SK-N-SH (cell line): ENCODE measurements around the gene DAB1. TPM values are rescaled to one million over a fixed set of nuclear protein-coding genes. Genes with fewer than 3 reads are reported as not detected.

ENCODE experiments used
- CTCF ChIA-PET: fragments of 300-600, 350-600 bp; formaldehyde crosslinking; extraction: SDS; loops from one replicate; lab custom pipeline; 2021; lab: Yijun Ruan, JAX
- POLR2A ChIA-PET: fragments of 350-600 bp; sonication (Branson Sonifier 250); formaldehyde crosslinking; extraction: SDS; loops from one replicate; lab custom pipeline; 2020; ENCODE audit warnings: antibody characterized with exemption, inconsistent platforms; lab: Yijun Ruan, JAX
- DNase-seq: peaks from one replicate; pipeline ENCODE4 v3.0.0; 2012
- H2AFZ ChIP-seq: fragments of 200-600 bp; sonication (generic); 2 replicates; pipeline ENCODE4 v1.8.1; 2016; ENCODE audit warnings: antibody characterized with exemption, mild to moderate bottlenecking, low read depth
- H3F3A ChIP-seq: fragments of 200-600 bp; sonication (generic); replicated peaks from 2 replicates; pipeline ENCODE3; 2016; ENCODE audit warnings: antibody characterized with exemption, mild to moderate bottlenecking; ENCODE audit not compliant: insufficient read depth
- H3K27ac ChIP-seq, 2 experiments: fragments of 200-500 bp in 1 of 2; fragments of 200-600 bp in 1 of 2; sonication (Bioruptor generic) in 1 of 2; sonication (generic), shearing (Covaris generic) in 1 of 2; 2 replicates each; pipeline versions ENCODE4 v1.5.1 to v1.6.1; 2014 to 2016; ENCODE audit warnings: low read depth in 2 of 2, inconsistent platforms in 1 of 2, low read length in 1 of 2, mild to moderate bottlenecking in 1 of 2, mixed read lengths in 1 of 2
- H3K27me3 ChIP-seq: fragments of 200-600 bp; sonication (generic), shearing (Covaris generic); 2 replicates; pipeline ENCODE4 v1.6.1; 2016; ENCODE audit warnings: mixed run types; ENCODE audit not compliant: insufficient read depth
- H3K36me3 ChIP-seq, 2 experiments: fragments of 200-500 bp in 1 of 2; fragments of 200-600 bp in 1 of 2; sonication (Bioruptor generic) in 1 of 2; sonication (generic) in 1 of 2; replicated peaks in 1 of 2; 2 replicates each; pipeline versions ENCODE3 to v1.5.1; 2014 to 2016; ENCODE audit warnings: low read length in 1 of 2, mild to moderate bottlenecking in 1 of 2; ENCODE audit not compliant: insufficient read depth in 2 of 2, control insufficient read depth in 1 of 2
- H3K4me1 ChIP-seq, 2 experiments: fragments of 200-500 bp in 1 of 2; fragments of 200-600 bp in 1 of 2; sonication (Bioruptor generic) in 1 of 2; sonication (generic), shearing (Covaris generic) in 1 of 2; 2 replicates each; pipeline versions ENCODE4 v1.5.1 to v1.6.1; 2014 to 2016; ENCODE audit warnings: low read depth in 1 of 2, low read length in 1 of 2, mixed run types in 1 of 2; ENCODE audit not compliant: insufficient read depth in 2 of 2, control insufficient read depth in 1 of 2
- H3K4me2 ChIP-seq: fragments of 200-600 bp; sonication (generic), shearing (Covaris generic); 2 replicates; pipeline ENCODE4 v1.6.1; 2017; ENCODE audit warnings: mixed run types
- H3K4me3 ChIP-seq, 2 experiments: fragments of 200-500 bp in 1 of 2; fragments of 200-600 bp in 1 of 2; sonication (Bioruptor generic) in 1 of 2; sonication (generic), shearing (Covaris generic) in 1 of 2; 2 replicates each; pipeline versions ENCODE4 v1.5.1 to v1.8.1; 2014 to 2016; ENCODE audit warnings: low read depth in 2 of 2, inconsistent platforms in 1 of 2, low read length in 1 of 2, mild to moderate bottlenecking in 1 of 2, mixed read lengths in 1 of 2, moderate library complexity in 1 of 2
- H3K79me2 ChIP-seq: fragments of 200-600 bp; sonication (generic); 2 replicates; pipeline ENCODE4 v1.8.1; 2017; ENCODE audit warnings: mild to moderate bottlenecking; ENCODE audit not compliant: insufficient read depth
- H3K9ac ChIP-seq: fragments of 200-600 bp; sonication (generic); 2 replicates; pipeline ENCODE4 v1.6.1; 2017; ENCODE audit warnings: mixed run types
- H3K9me2 ChIP-seq: fragments of 200-600 bp; sonication (generic); 2 replicates; pipeline ENCODE4 v1.6.1; 2017; ENCODE audit warnings: mixed run types
- H3K9me3 ChIP-seq: fragments of 200-600 bp; sonication (generic); 2 replicates; pipeline ENCODE4 v1.6.1; 2017; ENCODE audit warnings: mixed run types, mild to moderate bottlenecking, moderate library complexity
- H4K20me1 ChIP-seq: fragments of 200-600 bp; sonication (generic); 2 replicates; pipeline ENCODE4 v1.6.1; 2017; ENCODE audit warnings: mild to moderate bottlenecking, mixed run types; ENCODE audit not compliant: insufficient read depth
- FOSL2 ChIP-seq: IDR thresholded peaks from 2 replicates; pipeline ENCODE4 v1.4.0; 2012; ENCODE audit warnings: low read depth, mild to moderate bottlenecking, moderate library complexity, borderline replicate concordance
- FOXJ3 ChIP-seq: sonication (generic); formaldehyde crosslinking; IDR thresholded peaks from 2 replicates; pipeline ENCODE4 v1.5.1; 2020; ENCODE audit warnings: mild to moderate bottlenecking, missing genetic modification reagents
- GATA2 ChIP-seq: sonication (generic); formaldehyde crosslinking; IDR thresholded peaks from 2 replicates; pipeline ENCODE4 v1.5.0; 2020; ENCODE audit warnings: mild to moderate bottlenecking, missing genetic modification reagents
- JUND ChIP-seq: IDR thresholded peaks from 2 replicates; pipeline ENCODE4 v1.4.0; 2012
- MEF2A ChIP-seq: IDR thresholded peaks from 2 replicates; pipeline ENCODE4 v1.4.0; 2012; ENCODE audit warnings: low read depth, borderline replicate concordance
- SIN3A ChIP-seq: IDR thresholded peaks from 2 replicates; pipeline ENCODE4 v1.6.1; 2012; ENCODE audit warnings: low read depth, mild to moderate bottlenecking, low read length, moderate library complexity, borderline replicate concordance
- TCF12 ChIP-seq: IDR thresholded peaks from 2 replicates; pipeline ENCODE4 v1.4.0; 2012
- USF2 ChIP-seq: fragments of 150-350 bp; IDR thresholded peaks from 2 replicates; pipeline ENCODE4 v1.6.1; 2017; ENCODE audit warnings: antibody characterized with exemption, low read length, low read depth, borderline replicate concordance
- WGBS: methylation state at CpG from one replicate; pipeline ENCODE4 v1.1.6; 2017; ENCODE audit warnings: low lambda C conversion rate; 5-methylcytosine and 5-hydroxymethylcytosine counted together
- polyA plus RNA-seq, 3 experiments: library from polyadenylated mRNA; depleted of rRNA; stranded (reverse); fragments of >200 nt; gene quantifications; 2 replicates each; pipeline ENCODE4 v1.2.3, GENCODE V29; 2012

The DAB1 gene
- polyA plus RNA-seq, 1 of the 3 experiments (the other 2 are of a cell fraction), result 2.9 TPM

DNA sequence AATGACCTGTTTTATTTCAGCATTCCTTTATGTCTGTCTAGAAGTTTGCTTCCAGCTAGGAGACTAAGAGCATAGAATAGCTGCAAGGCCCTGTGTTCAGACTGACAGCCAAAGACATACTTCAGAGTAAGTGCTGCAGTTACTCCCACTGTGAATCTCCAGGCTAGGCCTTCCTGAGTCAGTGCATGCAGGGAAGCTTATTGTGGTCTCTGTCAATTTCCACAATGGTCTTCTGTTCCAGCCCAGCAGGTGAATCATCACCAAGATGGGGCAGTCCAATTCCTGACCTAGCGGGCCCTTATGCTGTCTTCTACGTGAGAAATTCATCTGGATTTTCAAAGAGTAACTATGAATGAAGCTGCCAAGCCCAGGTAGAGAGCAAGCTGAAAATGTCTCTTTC, 311.7 kb downstream of the DAB1 start:
- no peaks in the 10 kb centered on the region for H3K36me3 ChIP-seq
- no peaks in the 10 kb centered on the region for H3F3A ChIP-seq
- CTCF ChIA-PET, result interaction anchor here (0.6 kb wide), 1 partner anchor 15 kb away, joined by 3 read pairs; no protein-coding TSS in a partner anchor
- no peaks in the 10 kb centered on the region for H3K9me2 ChIP-seq
- H3K9me3 ChIP-seq, result no peaks in the 10 kb centered on the region
- DNase-seq, result no peak
- WGBS, result 84% methylated on average over 2 of the region's 2 CpGs
- TF ChIP-seq TCF12, result no peak
- TF ChIP-seq FOSL2, result peak; percentile 14; the same call in 1 of the 2 replicates
- TF ChIP-seq, all 33 proteins: peak for 1
- Histone ChIP-seq H3K9ac (no peak overlapping the region), H4K20me1 (no peaks in the 10 kb centered on the region), H3K4me1 (peaks cover 0 to 5% of the 10 kb centered on the region in 2 experiments; a peak in 1 of 4 replicates), H3K79me2 (no peaks in the 10 kb centered on the region), H3K27ac (no peak overlapping the region), H3K4me3 (no peak overlapping the region), H3K27me3 (no peaks in the 10 kb centered on the region), H2AFZ (no peak overlapping the region), H3K4me2 (no peak overlapping the region)
- POLR2A ChIA-PET, result interaction anchor here (0.5 kb wide), 1 partner anchor 1597 kb away, joined by 4 read pairs; no protein-coding TSS in a partner anchor

GRCh38 chr1:57111175-57111574, 312.7 kb downstream of the DAB1 start:
- Histone ChIP-seq H3K4me1 (peaks cover 0 to 5% of the 10 kb centered on the region in 2 experiments; a peak in 1 of 4 replicates), H2AFZ (no peak overlapping the region), H3K27me3 (no peaks in the 10 kb centered on the region), H3K4me3 (no peak overlapping the region), H3K9me3 (no peaks in the 10 kb centered on the region), H3K79me2 (no peaks in the 10 kb centered on the region), H3K9me2 (no peaks in the 10 kb centered on the region), H3K9ac (no peak overlapping the region), H3F3A (no peaks in the 10 kb centered on the region), H4K20me1 (no peaks in the 10 kb centered on the region), H3K36me3 (no peaks in the 10 kb centered on the region), H3K4me2 (no peak overlapping the region), H3K27ac (no peak overlapping the region)
- no peak for TF ChIP-seq GATA2 (CRISPR knock-in tag)
- TF ChIP-seq MEF2A, result no peak
- TF ChIP-seq SIN3A, result no peak
- no peak for TF ChIP-seq FOSL2
- TF ChIP-seq JUND, result no peak
- TF ChIP-seq USF2, result no peak
- ChIA-PET CTCF (no interaction called here), POLR2A (no interaction called here)
- DNase-seq, result no peak
- WGBS, result 42% methylated on average over 2 of the region's 2 CpGs

- TF ChIP-seq FOXJ3, result no peak
- 46% methylated on average over 3 of the region's 3 CpGs for WGBS
Measured at GRCh38 chr1:57109883-57110282, 314.0 kb downstream of the DAB1 start.

More at GRCh38 chr1:57109883-57110282, 314.0 kb downstream of the DAB1 start:
- H3K9ac ChIP-seq, result no peak overlapping the region
- no peaks in the 10 kb centered on the region for H3K27me3 ChIP-seq
- H3K4me1 ChIP-seq, result peaks cover 0 to 3% of the 10 kb centered on the region in 2 experiments; a peak in 2 of 4 replicates
- no peaks in the 10 kb centered on the region for H4K20me1 ChIP-seq
- H3K36me3 ChIP-seq, result no peaks in the 10 kb centered on the region
- H3K9me3 ChIP-seq, result no peaks in the 10 kb centered on the region
- ChIA-PET CTCF (no interaction called here), POLR2A (no interaction called here)
- no peak for DNase-seq
- H3K4me3 ChIP-seq, result no peak overlapping the region
- no peak overlapping the region for H2AFZ ChIP-seq
- H3K9me2 ChIP-seq, result no peaks in the 10 kb centered on the region
- no peak overlapping the region for H3K27ac ChIP-seq
- H3K79me2 ChIP-seq, result no peaks in the 10 kb centered on the region
- H3K4me2 ChIP-seq, result no peak overlapping the region
- no peaks in the 10 kb centered on the region for H3F3A ChIP-seq
